Suppressor macrophage (primary cell): ENCODE data around the gene EML6.

Source experiments
- DNase-seq, 4 experiments: peaks; one replicate each; pipeline ENCODE4 v3.0.0-alpha.2; 2020 to 2022

EML6 gene

GRCh38 chr2:54916637-54917036 lies 193.2 kb downstream of the EML6 start:
- DNase-seq, result no peak

- no peak for DNase-seq
Observed at GRCh38 chr2:54918647-54919280, 195.3 kb downstream of the EML6 start.

GRCh38 chr2:54920660-54921059 lies 197.2 kb downstream of the EML6 start:
- no peak for DNase-seq

GRCh38 chr2:54924121-54924520 lies 200.7 kb downstream of the EML6 start:
- no peak for DNase-seq

- no peak for DNase-seq
Observed at GRCh38 chr2:54925022-54925421, 201.6 kb downstream of the EML6 start.

GRCh38 chr2:54927085-54927750 lies 203.8 kb downstream of the EML6 start:
- no peak for DNase-seq

GRCh38 chr2:54927751-54928615 lies 204.5 kb downstream of the EML6 start:
- no peak for DNase-seq

GRCh38 chr2:54928719-54929118 lies 205.3 kb downstream of the EML6 start:
- DNase-seq, result no peak

GRCh38 chr2:54931473-54931872 lies 208.0 kb downstream of the EML6 start:
- no peak for DNase-seq

GRCh38 chr2:54935389-54935788 lies 211.9 kb downstream of the EML6 start:
- DNase-seq, result no peak

GRCh38 chr2:54936766-54937165 lies 213.3 kb downstream of the EML6 start:
- DNase-seq, result no peak

- no peak for DNase-seq
Observed at GRCh38 chr2:54939446-54940118, 216.1 kb downstream of the EML6 start.

- no peak for DNase-seq
Observed at GRCh38 chr2:54940723-54941122, 217.3 kb downstream of the EML6 start.

- no peak for DNase-seq
Observed at GRCh38 chr2:54941248-54941984, 218.0 kb downstream of the EML6 start.

- DNase-seq, result peak in 2 of 4 experiments; percentile 22 to 23
Observed at GRCh38 chr2:54942373-54942772, 218.9 kb downstream of the EML6 start.

- DNase-seq, result no peak
Observed at GRCh38 chr2:54944724-54945326, 221.4 kb downstream of the EML6 start.

- peak in 1 of 4 experiments; percentile 11 for DNase-seq
Observed at GRCh38 chr2:54945391-54946219, 222.1 kb downstream of the EML6 start.

GRCh38 chr2:54946220-54946805 lies 222.9 kb downstream of the EML6 start:
- DNase-seq, result no peak

GRCh38 chr2:54947136-54947535 lies 223.7 kb downstream of the EML6 start:
- DNase-seq, result no peak

GRCh38 chr2:54947646-54948045 lies 224.2 kb downstream of the EML6 start:
- no peak for DNase-seq
